ENCODE results near the gene C5orf58.

Gene C5orf58

GRCh38 chr5:170293273-170293672 lies 60.5 kb downstream of the C5orf58 start:
- no peak overlapping the region for H3K4ac ChIP-seq (ENCODE audit: low read depth in 1 of 2, low read length in 2 of 2)
- no peak overlapping the region for H4K91ac ChIP-seq (ENCODE audit: low read length)
- H3K36me3 ChIP-seq (ENCODE audit: control insufficient read depth in 1 of 2, insufficient read depth in 2 of 2, low read depth in 1 of 2, low read length in 2 of 2), result no peaks in the 10 kb centered on the region
- H3K79me1 ChIP-seq (replicated peaks; ENCODE audit: low read length, poor library complexity, severe bottlenecking), result no peaks in the 10 kb centered on the region
- DNase-seq, result no peak
- WGBS, result 80% methylated on average over 3 of the region's 6 CpGs
- H3K4me2 ChIP-seq (ENCODE audit: low read length, poor library complexity, severe bottlenecking), result no peak overlapping the region
- H4K8ac ChIP-seq (ENCODE audit: low read length), result no peak overlapping the region
- no peak overlapping the region for H3K18ac ChIP-seq (ENCODE audit: low read depth in 1 of 2, low read length in 2 of 2)
- H3K23ac ChIP-seq (ENCODE audit: low read length in 2 of 2), result no peak overlapping the region
- no peak overlapping the region for H2BK12ac ChIP-seq (ENCODE audit: low read length in 2 of 2)
- H3K14ac ChIP-seq (ENCODE audit: low read length in 2 of 2), result no peak overlapping the region
- H2AK5ac ChIP-seq (ENCODE audit: low read length, severe bottlenecking), result no peak overlapping the region
- H3K4me3 ChIP-seq (ENCODE audit: insufficient read depth in 1 of 2, low read depth in 1 of 2, low read length in 2 of 2), result no peak overlapping the region
- no peak overlapping the region for H2BK120ac ChIP-seq (ENCODE audit: low read depth, low read length)
- H3K4me1 ChIP-seq (ENCODE audit: control insufficient read depth, insufficient read depth, low read depth, low read length), result no peaks in the 10 kb centered on the region
- no peak overlapping the region for H2AFZ ChIP-seq (ENCODE audit: low read depth, low read length)
- H3K9me3 ChIP-seq (ENCODE audit: control insufficient read depth, low read length), result no peaks in the 10 kb centered on the region
- no peak overlapping the region for H2BK5ac ChIP-seq (ENCODE audit: low read depth, low read length, poor library complexity, severe bottlenecking)
- H2BK15ac ChIP-seq (ENCODE audit: low read depth, poor library complexity, severe bottlenecking), result no peak overlapping the region
- H3K27me3 ChIP-seq (ENCODE audit: control insufficient read depth in 1 of 2, insufficient read depth in 1 of 2, low read length in 2 of 2), result peaks cover 21 to 52% of the 10 kb centered on the region in 2 experiments
- H3K27ac ChIP-seq (ENCODE audit: low read length, poor library complexity, severe bottlenecking), result no peak overlapping the region
- no peak overlapping the region for H3K9ac ChIP-seq (ENCODE audit: low read length)

DNA sequence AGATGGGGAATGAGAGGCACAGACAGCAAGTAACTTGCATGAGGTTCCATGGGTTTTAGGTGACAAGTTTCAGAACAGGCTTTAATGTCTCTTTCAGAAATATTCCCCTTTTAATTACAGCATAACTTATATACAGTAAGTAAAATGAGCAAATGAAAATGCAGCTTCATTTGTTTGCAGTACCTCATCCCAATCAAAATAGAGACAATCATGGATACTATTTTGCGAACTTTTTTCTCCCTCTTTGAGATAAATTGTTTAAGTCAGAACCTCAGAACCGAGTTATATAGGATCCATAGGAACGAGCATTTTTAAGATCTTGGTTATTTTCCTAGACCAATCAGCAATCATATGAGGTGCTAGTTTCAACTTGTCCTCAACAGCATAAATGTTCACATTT lies 61.3 kb downstream of the C5orf58 start:
- Histone ChIP-seq H2BK12ac (ENCODE audit: low read length in 2 of 2) (no peak overlapping the region), H3K9me3 (ENCODE audit: control insufficient read depth, low read length) (no peaks in the 10 kb centered on the region), H3K27ac (ENCODE audit: low read length, poor library complexity, severe bottlenecking) (no peak overlapping the region), H3K4ac (ENCODE audit: low read depth in 1 of 2, low read length in 2 of 2) (no peak overlapping the region), H3K36me3 (ENCODE audit: control insufficient read depth in 1 of 2, insufficient read depth in 2 of 2, low read depth in 1 of 2, low read length in 2 of 2) (no peaks in the 10 kb centered on the region), H3K14ac (ENCODE audit: low read length in 2 of 2) (no peak overlapping the region), H2BK5ac (ENCODE audit: low read depth, low read length, poor library complexity, severe bottlenecking) (no peak overlapping the region), H3K27me3 (ENCODE audit: control insufficient read depth in 1 of 2, insufficient read depth in 1 of 2, low read length in 2 of 2) (peaks cover 13 to 48% of the 10 kb centered on the region in 2 experiments), H3K18ac (ENCODE audit: low read depth in 1 of 2, low read length in 2 of 2) (no peak overlapping the region), H2BK15ac (ENCODE audit: low read depth, poor library complexity, severe bottlenecking) (no peak overlapping the region), H4K8ac (ENCODE audit: low read length) (no peak overlapping the region), H4K91ac (ENCODE audit: low read length) (no peak overlapping the region), H3K4me2 (ENCODE audit: low read length, poor library complexity, severe bottlenecking) (no peak overlapping the region), H2AFZ (ENCODE audit: low read depth, low read length) (no peak overlapping the region), H2BK120ac (ENCODE audit: low read depth, low read length) (no peak overlapping the region), H3K23ac (ENCODE audit: low read length in 2 of 2) (no peak overlapping the region), H3K4me1 (ENCODE audit: control insufficient read depth, insufficient read depth, low read depth, low read length) (no peaks in the 10 kb centered on the region), H3K4me3 (ENCODE audit: insufficient read depth in 1 of 2, low read depth in 1 of 2, low read length in 2 of 2) (no peak overlapping the region), H3K9ac (ENCODE audit: low read length) (no peak overlapping the region), H3K79me1 (replicated peaks; ENCODE audit: low read length, poor library complexity, severe bottlenecking) (no peaks in the 10 kb centered on the region), H2AK5ac (ENCODE audit: low read length, severe bottlenecking) (no peak overlapping the region)
- DNase-seq, result no peak
- WGBS, result 100% methylated on average over 2 of the region's 3 CpGs

GRCh38 chr5:170294556-170294955 lies 61.8 kb downstream of the C5orf58 start:
- Histone ChIP-seq H2BK12ac (ENCODE audit: low read length in 2 of 2) (no peak overlapping the region), H3K9me3 (ENCODE audit: control insufficient read depth, low read length) (no peaks in the 10 kb centered on the region), H3K18ac (ENCODE audit: low read depth in 1 of 2, low read length in 2 of 2) (no peak overlapping the region), H4K91ac (ENCODE audit: low read length) (no peak overlapping the region), H2BK120ac (ENCODE audit: low read depth, low read length) (no peak overlapping the region), H3K4ac (ENCODE audit: low read depth in 1 of 2, low read length in 2 of 2) (no peak overlapping the region), H3K14ac (ENCODE audit: low read length in 2 of 2) (no peak overlapping the region), H2AFZ (ENCODE audit: low read depth, low read length) (no peak overlapping the region), H3K27ac (ENCODE audit: low read length, poor library complexity, severe bottlenecking) (no peak overlapping the region), H3K4me1 (ENCODE audit: control insufficient read depth, insufficient read depth, low read depth, low read length) (no peaks in the 10 kb centered on the region), H3K79me1 (replicated peaks; ENCODE audit: low read length, poor library complexity, severe bottlenecking) (no peaks in the 10 kb centered on the region), H3K23ac (ENCODE audit: low read length in 2 of 2) (no peak overlapping the region), H2BK15ac (ENCODE audit: low read depth, poor library complexity, severe bottlenecking) (no peak overlapping the region), H4K8ac (ENCODE audit: low read length) (no peak overlapping the region), H2BK5ac (ENCODE audit: low read depth, low read length, poor library complexity, severe bottlenecking) (no peak overlapping the region), H3K4me3 (ENCODE audit: insufficient read depth in 1 of 2, low read depth in 1 of 2, low read length in 2 of 2) (no peak overlapping the region), H3K36me3 (ENCODE audit: control insufficient read depth in 1 of 2, insufficient read depth in 2 of 2, low read depth in 1 of 2, low read length in 2 of 2) (no peaks in the 10 kb centered on the region), H3K27me3 (ENCODE audit: control insufficient read depth in 1 of 2, insufficient read depth in 1 of 2, low read length in 2 of 2) (peaks cover 10 to 46% of the 10 kb centered on the region in 2 experiments), H3K9ac (ENCODE audit: low read length) (no peak overlapping the region), H3K4me2 (ENCODE audit: low read length, poor library complexity, severe bottlenecking) (no peak overlapping the region), H2AK5ac (ENCODE audit: low read length, severe bottlenecking) (no peak overlapping the region)
- DNase-seq, result no peak
